NCI-H1105 (cell line): ENCODE results near the gene ARHGAP6.
"Not testable (repeated sequence)": the region's sequence is repeated elsewhere in the genome, so short reads cannot be mapped to it uniquely, and the experiment has no call there.

Experiments
- DNase-seq: peaks from one replicate; lab custom pipeline; 2025; lab: John Stamatoyannopoulos, UW

ARHGAP6 gene

GRCh38 chrX:11395859-11396258, 269.9 kb downstream of the ARHGAP6 start:
- DNase-seq, result no peak

- DNase-seq, result no peak
These were observed 271.6 kb downstream of the ARHGAP6 start for GRCh38 chrX:11393949-11394654.

- no peak for DNase-seq
These were observed 278.9 kb downstream of the ARHGAP6 start for GRCh38 chrX:11386812-11387211.

- no peak for DNase-seq
These were observed 279.7 kb downstream of the ARHGAP6 start for GRCh38 chrX:11386001-11386523.

GRCh38 chrX:11382930-11383329, 282.8 kb downstream of the ARHGAP6 start:
- DNase-seq, result no peak

GRCh38 chrX:11381464-11381863, 284.3 kb downstream of the ARHGAP6 start:
- DNase-seq, result peak; percentile 9

GRCh38 chrX:11380187-11380844, 285.4 kb downstream of the ARHGAP6 start:
- no peak for DNase-seq

GRCh38 chrX:11376163-11376562, 289.6 kb downstream of the ARHGAP6 start:
- DNase-seq, result no peak

GRCh38 chrX:11375614-11376119, 290.1 kb downstream of the ARHGAP6 start:
- no peak for DNase-seq

GRCh38 chrX:11374570-11374969, 291.1 kb downstream of the ARHGAP6 start:
- no peak for DNase-seq

GRCh38 chrX:11371106-11371505, 294.6 kb downstream of the ARHGAP6 start:
- no peak for DNase-seq

- DNase-seq, result no peak
These were observed 297.9 kb downstream of the ARHGAP6 start for GRCh38 chrX:11367609-11368430.

- DNase-seq, result no peak
These were observed 298.6 kb downstream of the ARHGAP6 start for GRCh38 chrX:11366998-11367595.

GRCh38 chrX:11365426-11365825, 300.3 kb downstream of the ARHGAP6 start:
- no peak for DNase-seq

- no peak for DNase-seq
These were observed 300.9 kb downstream of the ARHGAP6 start for GRCh38 chrX:11364835-11365234.

GRCh38 chrX:11363825-11364224, 301.9 kb downstream of the ARHGAP6 start:
- DNase-seq, result not testable (repeated sequence)

GRCh38 chrX:11363069-11363594, 302.6 kb downstream of the ARHGAP6 start:
- DNase-seq, result no peak

GRCh38 chrX:11361666-11362065, 304.1 kb downstream of the ARHGAP6 start:
- DNase-seq, result not testable (repeated sequence)

GRCh38 chrX:11355944-11356343, 309.8 kb downstream of the ARHGAP6 start:
- DNase-seq, result not testable (repeated sequence)

- no peak for DNase-seq
These were observed 310.3 kb downstream of the ARHGAP6 start for GRCh38 chrX:11355259-11355909.

GRCh38 chrX:11352296-11352741, 313.4 kb downstream of the ARHGAP6 start:
- no peak for DNase-seq
